ENCODE results near the gene HMGN1. TPM values are rescaled to one million over a fixed set of nuclear protein-coding genes. Genes with fewer than 3 reads are reported as not detected.

HMGN1 gene
- total and polyA plus RNA-seq, 7 experiments from 2014 or later = 198 to 310 (median 262) TPM

DNA sequence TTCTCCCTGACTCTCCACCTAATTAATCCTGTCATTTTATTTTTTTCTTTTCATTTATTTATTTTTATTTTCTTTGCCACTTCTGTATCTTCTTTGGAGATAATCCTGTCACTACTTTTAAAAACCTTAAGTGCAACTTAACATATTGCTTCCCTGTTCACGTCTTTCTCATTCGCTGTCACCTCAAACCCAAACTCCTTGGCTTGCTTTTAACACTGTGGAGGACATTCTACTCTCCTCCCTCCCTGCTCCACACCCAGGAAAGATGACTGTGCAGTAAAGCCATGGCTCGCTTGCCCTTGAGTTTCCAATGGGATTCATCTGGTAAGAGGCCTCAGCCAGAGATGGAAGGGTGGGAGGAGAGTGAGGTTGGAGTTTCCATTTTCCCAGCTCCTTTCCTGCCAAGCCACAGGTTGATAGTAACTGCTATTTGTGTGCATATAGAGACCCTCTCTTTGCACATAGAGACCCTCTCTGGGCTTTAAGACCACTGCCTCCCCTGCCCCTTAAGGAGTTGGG is 29.0 kb downstream of the HMGN1 start:
- Histone ChIP-seq H3K36me3 (ENCODE audit: control insufficient read depth in 2 of 3, insufficient read depth in 3 of 3, low read length in 3 of 3) (no peaks in the 10 kb centered on the region), H3K4me3 (ENCODE audit: low read length) (no peak overlapping the region), H3K4me1 (ENCODE audit: control insufficient read depth in 2 of 2, insufficient read depth in 2 of 2, low read length in 2 of 2) (peaks cover 0 to 4% of the 10 kb centered on the region in 2 donors), H3K27ac (ENCODE audit: low read depth, low read length) (no peak overlapping the region), H3K27me3 (ENCODE audit: control insufficient read depth in 2 of 2, insufficient read depth in 2 of 2, low read length in 2 of 2) (no peaks in the 10 kb centered on the region), H3K9me3 (ENCODE audit: control insufficient read depth in 2 of 3, low read length in 3 of 3) (no peaks in the 10 kb centered on the region)
- ATAC-seq (no peak), DNase-seq (no peak)
- Mint-ChIP-seq H3K36me3 (peaks cover 0 to 4% (median 0%) of the 10 kb centered on the region in 5 donors), H3K4me1 (peaks cover 7 to 12% (median 11%) of the 10 kb centered on the region in 7 donors), H3K27me3 (no peaks in the 10 kb centered on the region), H3K27ac (peak overlapping the region in 1 of 9 donors; percentile 19), H3K4me3 (no peak overlapping the region), H3K9me3 (no peaks in the 10 kb centered on the region)
- intact Hi-C loops (cut with micrococcal nuclease) = loop anchor here in 1 of 2 donors (10.0 kb wide), 1 partner anchor 1755 kb away; no protein-coding TSS in a partner anchor
- ChIA-PET POLR2A (interaction anchor here (1.1 kb wide), 2 partner anchors 18 to 30 kb away, joined by 4 read pairs; no protein-coding TSS in a partner anchor), CTCF (no interaction called here)

DNA sequence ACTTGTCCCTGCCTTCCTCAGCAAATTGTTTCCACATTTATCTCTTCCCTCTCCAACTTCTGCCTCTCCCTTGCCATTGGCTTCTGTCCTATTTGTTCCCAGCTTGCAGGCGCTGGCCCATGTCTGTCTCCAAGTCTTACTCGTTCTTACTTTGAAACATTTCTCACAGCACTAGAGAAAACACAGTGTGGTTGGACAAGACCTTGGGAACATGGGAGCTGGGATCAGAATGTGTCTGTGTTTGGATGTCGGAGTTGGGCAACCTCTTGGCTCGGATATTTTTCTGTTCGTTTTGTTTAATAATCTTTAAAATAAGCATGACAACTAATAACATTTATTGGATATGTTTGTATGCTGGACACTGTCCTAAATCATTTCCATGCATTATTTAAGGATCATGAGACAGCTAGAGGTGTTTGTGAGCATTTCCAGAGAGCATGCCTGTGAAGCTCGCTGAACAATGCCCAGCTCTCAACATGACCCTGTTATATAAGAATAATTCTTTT is 29.6 kb downstream of the HMGN1 start:
- H3K27ac Mint-ChIP-seq = no peak overlapping the region
- intact Hi-C loops (cut with micrococcal nuclease) = loop anchor here in 1 of 2 donors (10.0 kb wide), 1 partner anchor 1755 kb away; no protein-coding TSS in a partner anchor
- POLR2A ChIA-PET = interaction anchor here (0.6 to 1.1 kb wide), 3 partner anchors 19 to 30 kb away, joined by 3 to 4 read pairs (median 4); no protein-coding TSS in a partner anchor

GRCh38 chr21:39318091-39318959 is 30.6 kb downstream of the HMGN1 start:
- no peak overlapping the region for H3K27ac ChIP-seq (ENCODE audit: low read depth, low read length)
- H3K9me3 Mint-ChIP-seq = peaks cover 0 to 8% (median 0%) of the 10 kb centered on the region in 11 donors
- ATAC-seq = no peak
- H3K27me3 Mint-ChIP-seq = no peaks in the 10 kb centered on the region
- no peaks in the 10 kb centered on the region for H3K36me3 Mint-ChIP-seq
- no peak for DNase-seq
- H3K4me1 ChIP-seq (ENCODE audit: control insufficient read depth in 2 of 2, insufficient read depth in 2 of 2, low read length in 2 of 2) = peaks cover 4% of the 10 kb centered on the region in 2 donors
- H3K9me3 ChIP-seq (ENCODE audit: control insufficient read depth in 2 of 3, low read length in 3 of 3) = no peaks in the 10 kb centered on the region
- intact Hi-C loops (cut with micrococcal nuclease) = loop anchor here in 1 of 2 donors (10.0 kb wide), 1 partner anchor 1754 kb away; no protein-coding TSS in a partner anchor
- no peak overlapping the region for H3K4me3 Mint-ChIP-seq
- ChIA-PET CTCF (interaction anchor here (0.6 kb wide), 1 partner anchor 30 kb away, joined by 6 read pairs; no protein-coding TSS in a partner anchor), POLR2A (interaction anchor here (0.6 to 8.8 kb wide), 2 partner anchors 28 to 119 kb away, joined by 3 to 139 read pairs; partner anchors contain the start of gene HMGN1)
- H3K4me1 Mint-ChIP-seq = peaks cover 13 to 19% (median 17%) of the 10 kb centered on the region in 7 donors
- no peak overlapping the region for H3K4me3 ChIP-seq (ENCODE audit: low read length)
- no peak overlapping the region for H3K27ac Mint-ChIP-seq
- no peaks in the 10 kb centered on the region for H3K27me3 ChIP-seq (ENCODE audit: control insufficient read depth in 2 of 2, insufficient read depth in 2 of 2, low read length in 2 of 2)
- peaks cover 0 to 5% (median 0%) of the 10 kb centered on the region in 3 experiments for H3K36me3 ChIP-seq (ENCODE audit: control insufficient read depth in 2 of 3, insufficient read depth in 3 of 3, low read length in 3 of 3)

More for the DNA sequence above, 29.6 kb downstream of the HMGN1 start:
- CTCF ChIA-PET = interaction anchor here (0.7 kb wide), 1 partner anchor 71 kb away, joined by 3 read pairs; no protein-coding TSS in a partner anchor
- DNase-seq = no peak
- H3K4me1 Mint-ChIP-seq = peaks cover 10 to 15% (median 14%) of the 10 kb centered on the region in 7 donors
- Histone ChIP-seq H3K4me3 (ENCODE audit: low read length) (no peak overlapping the region), H3K9me3 (ENCODE audit: control insufficient read depth in 2 of 3, low read length in 3 of 3) (no peaks in the 10 kb centered on the region), H3K27me3 (ENCODE audit: control insufficient read depth in 2 of 2, insufficient read depth in 2 of 2, low read length in 2 of 2) (no peaks in the 10 kb centered on the region), H3K4me1 (ENCODE audit: control insufficient read depth in 2 of 2, insufficient read depth in 2 of 2, low read length in 2 of 2) (peaks cover 4% of the 10 kb centered on the region in 2 donors), H3K36me3 (ENCODE audit: control insufficient read depth in 2 of 3, insufficient read depth in 3 of 3, low read length in 3 of 3) (no peaks in the 10 kb centered on the region), H3K27ac (ENCODE audit: low read depth, low read length) (no peak overlapping the region)
- H3K36me3 Mint-ChIP-seq = no peaks in the 10 kb centered on the region
- H3K27me3 Mint-ChIP-seq = no peaks in the 10 kb centered on the region
- H3K4me3 Mint-ChIP-seq = no peak overlapping the region
- H3K9me3 Mint-ChIP-seq = peaks cover 0 to 4% (median 0%) of the 10 kb centered on the region in 11 donors
- no peak for ATAC-seq

- no peaks in the 10 kb centered on the region for H3K36me3 Mint-ChIP-seq
- Histone ChIP-seq H3K9me3 (ENCODE audit: control insufficient read depth in 2 of 3, low read length in 3 of 3) (no peaks in the 10 kb centered on the region), H3K4me1 (ENCODE audit: control insufficient read depth in 2 of 2, insufficient read depth in 2 of 2, low read length in 2 of 2) (peaks cover 4% of the 10 kb centered on the region in 2 donors), H3K4me3 (ENCODE audit: low read length) (no peak overlapping the region), H3K36me3 (ENCODE audit: control insufficient read depth in 2 of 3, insufficient read depth in 3 of 3, low read length in 3 of 3) (peaks cover 0 to 9% (median 0%) of the 10 kb centered on the region in 3 experiments), H3K27ac (ENCODE audit: low read depth, low read length) (no peak overlapping the region), H3K27me3 (ENCODE audit: control insufficient read depth in 2 of 2, insufficient read depth in 2 of 2, low read length in 2 of 2) (no peaks in the 10 kb centered on the region)
- DNase-seq (no peak), ATAC-seq (no peak)
- H3K9me3 Mint-ChIP-seq = peaks cover 0 to 9% (median 0%) of the 10 kb centered on the region in 11 donors
- H3K27me3 Mint-ChIP-seq = no peaks in the 10 kb centered on the region
- POLR2A ChIA-PET = interaction anchor here (0.6 to 8.8 kb wide), 2 partner anchors 29 to 120 kb away, joined by 3 to 139 read pairs; partner anchors contain the start of gene HMGN1
- peak overlapping the region in 1 of 9 donors; percentile 32 for H3K27ac Mint-ChIP-seq
- no peak overlapping the region for H3K4me3 Mint-ChIP-seq
- CTCF ChIA-PET = interaction anchor here (0.6 kb wide), 1 partner anchor 31 kb away, joined by 6 read pairs; no protein-coding TSS in a partner anchor
- intact Hi-C loops (cut with micrococcal nuclease) = loop anchor here in 1 of 2 donors (10.0 kb wide), 1 partner anchor 1753 kb away; no protein-coding TSS in a partner anchor
- H3K4me1 Mint-ChIP-seq = peaks cover 13 to 20% (median 18%) of the 10 kb centered on the region in 7 donors
Measured at GRCh38 chr21:39317134-39318090, 31.5 kb downstream of the HMGN1 start.

- H3K36me3 ChIP-seq (ENCODE audit: control insufficient read depth in 2 of 3, insufficient read depth in 3 of 3, low read length in 3 of 3) = peaks cover 0 to 9% (median 0%) of the 10 kb centered on the region in 3 experiments
- Mint-ChIP-seq H3K9me3 (peaks cover 0 to 9% (median 0%) of the 10 kb centered on the region in 11 donors), H3K27me3 (no peaks in the 10 kb centered on the region), H3K27ac (peak overlapping the region in 1 of 9 donors; percentile 9), H3K36me3 (peaks cover 0 to 3% (median 3%) of the 10 kb centered on the region in 5 donors), H3K4me3 (no peak overlapping the region), H3K4me1 (peaks cover 16 to 26% (median 24%) of the 10 kb centered on the region in 7 donors)
- DNase-seq (no peak), ATAC-seq (no peak)
- H3K9me3 ChIP-seq (ENCODE audit: control insufficient read depth in 2 of 3, low read length in 3 of 3) = no peaks in the 10 kb centered on the region
- no peak overlapping the region for H3K4me3 ChIP-seq (ENCODE audit: low read length)
- no peak overlapping the region for H3K27ac ChIP-seq (ENCODE audit: low read depth, low read length)
- peaks cover 8 to 10% of the 10 kb centered on the region in 2 donors for H3K4me1 ChIP-seq (ENCODE audit: control insufficient read depth in 2 of 2, insufficient read depth in 2 of 2, low read length in 2 of 2)
- ChIA-PET POLR2A (interaction anchor here (8.8 kb wide), 1 partner anchor 30 kb away, joined by 139 read pairs; the partner anchor contains the start of gene HMGN1), CTCF (no interaction called here)
- intact Hi-C loops (cut with micrococcal nuclease) = loop anchor here in 1 of 2 donors (10.0 kb wide), 1 partner anchor 1752 kb away; no protein-coding TSS in a partner anchor
- H3K27me3 ChIP-seq (ENCODE audit: control insufficient read depth in 2 of 2, insufficient read depth in 2 of 2, low read length in 2 of 2) = no peaks in the 10 kb centered on the region
Measured at GRCh38 chr21:39316729-39317128, 32.2 kb downstream of the HMGN1 start.

All from naive thymus-derived CD4-positive, alpha-beta T cell (primary cell).